ENCODE measurements around the gene TBC1D20. TPM values are rescaled to one million over a fixed set of nuclear protein-coding genes. Genes with fewer than 3 reads are reported as not detected.
A peak's percentile ranks its signal among the peaks of the same experiment; 100 is the strongest.
"Not testable (repeated sequence)": the region's sequence is repeated elsewhere in the genome, so short reads cannot be mapped to it uniquely, and the experiment has no call there.

TBC1D20 gene
- total RNA-seq, 1 donor from 2014 or later = 24.1 TPM

GRCh38 chr20:478949-479429 is 16.7 kb upstream of the TBC1D20 start:
- H3K4me3 Mint-ChIP-seq = no peak overlapping the region
- H3K27me3 Mint-ChIP-seq = no peaks in the 10 kb centered on the region
- H3K4me1 Mint-ChIP-seq = peaks cover 5% of the 10 kb centered on the region
- DNase-seq (no peak), ATAC-seq (ENCODE audit: low read depth) (peak; percentile 66)
- H3K9me3 Mint-ChIP-seq = no peaks in the 10 kb centered on the region
- POLR2A ChIA-PET = no interaction called here
- peaks cover 47% of the 10 kb centered on the region for H3K36me3 Mint-ChIP-seq (ENCODE audit: low read depth)
- intact Hi-C loops (cut with micrococcal nuclease) = loop anchor here (1.0 kb wide), 4 partner anchors 17 to 270 kb away; partner anchors contain the start of gene TBC1D20
- TF ChIP-seq, protein P1, sequence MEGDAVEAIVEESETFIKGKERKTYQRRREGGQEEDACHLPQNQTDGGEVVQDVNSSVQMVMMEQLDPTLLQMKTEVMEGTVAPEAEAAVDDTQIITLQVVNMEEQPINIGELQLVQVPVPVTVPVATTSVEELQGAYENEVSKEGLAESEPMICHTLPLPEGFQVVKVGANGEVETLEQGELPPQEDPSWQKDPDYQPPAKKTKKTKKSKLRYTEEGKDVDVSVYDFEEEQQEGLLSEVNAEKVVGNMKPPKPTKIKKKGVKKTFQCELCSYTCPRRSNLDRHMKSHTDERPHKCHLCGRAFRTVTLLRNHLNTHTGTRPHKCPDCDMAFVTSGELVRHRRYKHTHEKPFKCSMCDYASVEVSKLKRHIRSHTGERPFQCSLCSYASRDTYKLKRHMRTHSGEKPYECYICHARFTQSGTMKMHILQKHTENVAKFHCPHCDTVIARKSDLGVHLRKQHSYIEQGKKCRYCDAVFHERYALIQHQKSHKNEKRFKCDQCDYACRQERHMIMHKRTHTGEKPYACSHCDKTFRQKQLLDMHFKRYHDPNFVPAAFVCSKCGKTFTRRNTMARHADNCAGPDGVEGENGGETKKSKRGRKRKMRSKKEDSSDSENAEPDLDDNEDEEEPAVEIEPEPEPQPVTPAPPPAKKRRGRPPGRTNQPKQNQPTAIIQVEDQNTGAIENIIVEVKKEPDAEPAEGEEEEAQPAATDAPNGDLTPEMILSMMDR (IDR thresholded peaks at IDR 0.05) = no peak
- H3K27ac Mint-ChIP-seq = no peak overlapping the region
- CTCF ChIA-PET = interaction anchor here (1.3 to 2.8 kb wide), 5 partner anchors 15 to 127 kb away, joined by 3 to 43 read pairs (median 6); no protein-coding TSS in a partner anchor

- Mint-ChIP-seq H3K27me3 (no peaks in the 10 kb centered on the region), H3K4me1 (peaks cover 6% of the 10 kb centered on the region), H3K9me3 (no peaks in the 10 kb centered on the region), H3K36me3 (ENCODE audit: low read depth) (peaks cover 40% of the 10 kb centered on the region), H3K4me3 (no peak overlapping the region), H3K27ac (no peak overlapping the region)
- CTCF ChIA-PET = interaction anchor here (1.0 to 2.8 kb wide), 6 partner anchors 15 to 126 kb away, joined by 3 to 43 read pairs (median 6); no protein-coding TSS in a partner anchor
- DNase-seq = no peak
- TF ChIP-seq, protein P1 (IDR thresholded peaks at IDR 0.05) = no peak
- POLR2A ChIA-PET = interaction anchor here (0.7 kb wide), 3 partner anchors 40 to 119 kb away, joined by 3 to 5 read pairs (median 4); no protein-coding TSS in a partner anchor
- no peak for ATAC-seq (ENCODE audit: low read depth)
- intact Hi-C loops (cut with micrococcal nuclease) = no loop called here
These were observed 15.9 kb upstream of the TBC1D20 start for GRCh38 chr20:478010-478948.

DNA sequence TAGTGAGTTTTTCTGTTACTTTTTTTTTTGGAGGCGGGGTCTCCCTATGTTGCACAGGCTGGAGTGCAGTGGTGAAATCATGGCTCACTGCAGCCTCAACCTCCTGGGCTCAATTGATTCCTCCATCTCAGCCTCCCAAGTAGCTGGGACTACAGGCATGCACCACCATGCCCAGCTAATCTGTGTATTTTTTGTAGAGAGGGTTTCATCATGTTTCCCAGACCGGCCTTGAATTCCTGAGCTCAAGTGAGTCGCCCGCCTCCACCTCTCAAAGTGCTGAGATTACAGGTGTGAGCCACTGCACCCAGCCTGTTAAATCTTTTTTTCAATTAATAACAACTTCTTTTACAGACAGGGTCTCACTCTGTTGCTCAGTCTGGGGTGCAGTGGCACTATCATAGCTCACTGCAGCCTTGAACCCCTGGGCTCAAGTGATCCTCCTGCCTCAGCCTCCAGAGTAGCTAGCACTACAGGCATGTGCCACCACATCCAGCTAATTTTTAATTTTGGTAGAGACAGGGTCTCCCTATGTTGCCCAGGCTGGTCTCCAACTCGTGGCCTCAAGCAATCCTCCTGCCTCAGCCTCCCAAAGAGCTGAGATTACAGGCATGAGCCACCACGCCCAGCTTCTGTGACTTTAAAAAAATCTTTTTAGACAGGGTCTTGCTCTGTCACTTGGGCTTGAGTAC is 14.4 kb upstream of the TBC1D20 start:
- Mint-ChIP-seq H3K36me3 (ENCODE audit: low read depth) (peaks cover 24% of the 10 kb centered on the region), H3K4me1 (peaks cover 17% of the 10 kb centered on the region)
- H3K4me3 Mint-ChIP-seq; ATAC-seq (ENCODE audit: low read depth); H3K27me3 Mint-ChIP-seq; intact Hi-C loops (cut with micrococcal nuclease); H3K27ac Mint-ChIP-seq; DNase-seq; H3K9me3 Mint-ChIP-seq: not testable (repeated sequence)
- POLR2A ChIA-PET = interaction anchor here (0.7 kb wide), 1 partner anchor 36 kb away, joined by 3 read pairs; no protein-coding TSS in a partner anchor
- CTCF ChIA-PET = interaction anchor here (0.8 to 2.0 kb wide), 3 partner anchors 13 to 122 kb away, joined by 4 to 18 read pairs (median 5); no protein-coding TSS in a partner anchor

DNA sequence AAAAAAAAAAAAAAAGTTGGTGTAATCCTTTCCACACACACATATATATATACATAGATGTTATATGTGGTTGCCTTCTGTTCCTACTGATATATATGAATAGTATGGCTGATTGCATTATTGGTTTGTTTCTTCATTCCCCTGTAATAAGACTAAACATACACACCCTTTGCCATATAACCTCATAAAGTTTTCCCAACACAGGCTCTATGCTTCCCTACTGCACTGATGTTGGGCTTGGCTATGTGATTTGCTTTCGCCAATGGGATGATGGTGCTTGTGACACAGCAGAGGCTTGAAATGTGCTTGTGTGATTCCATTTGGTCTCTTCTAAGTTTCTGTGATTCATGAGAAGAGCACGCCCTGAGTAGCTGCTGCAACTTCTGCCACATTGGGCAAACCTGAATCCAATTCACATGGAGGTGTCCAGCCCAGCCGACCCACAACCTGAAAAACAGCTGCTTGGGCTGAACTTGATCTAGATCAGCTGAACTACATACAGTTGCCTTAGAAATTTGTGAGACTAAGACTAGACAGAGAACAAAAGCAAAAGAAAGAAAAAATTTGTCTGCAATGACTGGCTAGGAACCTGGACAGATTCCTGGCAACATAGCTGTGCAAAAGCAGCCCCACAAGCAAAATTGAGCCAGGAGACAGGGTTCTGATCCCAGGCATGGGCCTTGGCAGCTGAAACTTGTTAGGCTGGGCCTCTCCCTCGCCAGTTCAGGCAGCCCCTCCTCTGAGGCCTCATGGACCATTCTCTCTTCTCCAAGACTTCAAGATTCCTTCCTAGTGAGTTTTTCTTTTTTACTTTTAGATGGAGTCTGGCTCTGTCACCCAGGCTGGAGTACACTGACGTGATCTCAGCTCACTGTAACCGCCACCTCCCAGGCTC is 13.4 kb upstream of the TBC1D20 start:
- peaks cover 19% of the 10 kb centered on the region for H3K36me3 Mint-ChIP-seq (ENCODE audit: low read depth)
- intact Hi-C loops (cut with micrococcal nuclease) = no loop called here
- H3K27ac Mint-ChIP-seq = no peak overlapping the region
- H3K9me3 Mint-ChIP-seq = no peaks in the 10 kb centered on the region
- ChIA-PET CTCF (interaction anchor here (1.1 to 2.0 kb wide), 2 partner anchors 68 to 121 kb away, joined by 5 to 18 read pairs; no protein-coding TSS in a partner anchor), POLR2A (no interaction called here)
- H3K27me3 Mint-ChIP-seq = no peaks in the 10 kb centered on the region
- H3K4me1 Mint-ChIP-seq = peaks cover 17% of the 10 kb centered on the region
- ATAC-seq (ENCODE audit: low read depth) (no peak), DNase-seq (no peak)
- TF ChIP-seq, protein P1 (IDR thresholded peaks at IDR 0.05) = no peak
- H3K4me3 Mint-ChIP-seq = no peak overlapping the region

DNA sequence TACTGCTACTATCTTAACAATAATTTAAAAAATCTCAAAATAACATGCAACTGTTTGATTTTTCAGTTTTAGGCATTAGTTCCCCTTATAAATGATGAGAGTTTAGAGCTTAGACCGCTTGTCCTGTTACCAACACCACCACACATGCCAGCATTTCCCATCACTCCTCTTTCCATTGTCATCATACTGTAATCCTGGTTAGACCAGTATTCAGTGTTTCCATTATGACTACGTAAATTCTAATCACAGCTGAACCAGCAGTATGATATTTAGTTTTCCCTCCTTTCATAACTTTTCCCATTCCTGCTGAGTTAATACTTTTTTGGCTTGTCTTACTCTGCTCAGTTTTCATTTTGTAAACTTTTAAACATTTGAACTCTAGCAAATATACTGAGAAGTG is 12.2 kb upstream of the TBC1D20 start:
- Mint-ChIP-seq H3K27ac (no peak overlapping the region), H3K4me3 (no peak overlapping the region), H3K4me1 (peaks cover 17% of the 10 kb centered on the region), H3K36me3 (ENCODE audit: low read depth) (peaks cover 13% of the 10 kb centered on the region), H3K9me3 (peaks cover 5% of the 10 kb centered on the region), H3K27me3 (no peaks in the 10 kb centered on the region)
- ChIA-PET POLR2A (no interaction called here), CTCF (no interaction called here)
- ATAC-seq (ENCODE audit: low read depth) (no peak), DNase-seq (no peak)
- intact Hi-C loops (cut with micrococcal nuclease) = no loop called here
- TF ChIP-seq, protein P1 (IDR thresholded peaks at IDR 0.05) = no peak
